Measurements from ENCODE around the gene NCKIPSD.

- TF ChIP-seq, protein P1, sequence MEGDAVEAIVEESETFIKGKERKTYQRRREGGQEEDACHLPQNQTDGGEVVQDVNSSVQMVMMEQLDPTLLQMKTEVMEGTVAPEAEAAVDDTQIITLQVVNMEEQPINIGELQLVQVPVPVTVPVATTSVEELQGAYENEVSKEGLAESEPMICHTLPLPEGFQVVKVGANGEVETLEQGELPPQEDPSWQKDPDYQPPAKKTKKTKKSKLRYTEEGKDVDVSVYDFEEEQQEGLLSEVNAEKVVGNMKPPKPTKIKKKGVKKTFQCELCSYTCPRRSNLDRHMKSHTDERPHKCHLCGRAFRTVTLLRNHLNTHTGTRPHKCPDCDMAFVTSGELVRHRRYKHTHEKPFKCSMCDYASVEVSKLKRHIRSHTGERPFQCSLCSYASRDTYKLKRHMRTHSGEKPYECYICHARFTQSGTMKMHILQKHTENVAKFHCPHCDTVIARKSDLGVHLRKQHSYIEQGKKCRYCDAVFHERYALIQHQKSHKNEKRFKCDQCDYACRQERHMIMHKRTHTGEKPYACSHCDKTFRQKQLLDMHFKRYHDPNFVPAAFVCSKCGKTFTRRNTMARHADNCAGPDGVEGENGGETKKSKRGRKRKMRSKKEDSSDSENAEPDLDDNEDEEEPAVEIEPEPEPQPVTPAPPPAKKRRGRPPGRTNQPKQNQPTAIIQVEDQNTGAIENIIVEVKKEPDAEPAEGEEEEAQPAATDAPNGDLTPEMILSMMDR (IDR thresholded peaks at IDR 0.05; ENCODE audit: low read depth, low read length): no peak
- no peak for TF ChIP-seq EZH2phosphoT487 (IDR thresholded peaks at IDR 0.05; ENCODE audit: low read depth)
These were observed 49.5 kb downstream of the NCKIPSD start for GRCh38 chr3:48636149-48636655.
